ENCODE measurements around the gene TOR2A. TPM values are rescaled to one million over a fixed set of nuclear protein-coding genes. Genes with fewer than 3 reads are reported as not detected.
A peak's percentile ranks its signal among the peaks of the same experiment; 100 is the strongest.

The TOR2A gene
- total and polyA plus RNA-seq, 2 of the 8 experiments (the other 6 are each of a cell fraction or from before 2014, with no cell fraction given) = 18.7 to 24.9 TPM

- H3K9ac ChIP-seq (replicated peaks in 1 of 4; ENCODE audit: extremely low read depth in 1 of 4, low read depth in 3 of 4, low read length in 3 of 4) = peak overlapping the region in 2 of 4 experiments; percentile 13 to 31; a peak in 2 of 7 replicates
- no peaks in the 10 kb centered on the region for H4K20me1 ChIP-seq (replicated peaks in 1 of 2; ENCODE audit: control insufficient read depth in 1 of 2, insufficient read depth in 2 of 2, low read length in 2 of 2)
- no peak overlapping the region for H3K4me3 ChIP-seq (ENCODE audit: extremely low read depth in 1 of 4, insufficient read depth in 2 of 4, low read depth in 3 of 4, low read length in 4 of 4)
- H3K79me1 ChIP-seq (ENCODE audit: low read depth, low read length) = no peaks in the 10 kb centered on the region
- H2AFZ ChIP-seq (ENCODE audit: low read length) = no peak overlapping the region
- H2BK15ac ChIP-seq (ENCODE audit: low read length) = peak overlapping the region; percentile 92; the same call in 1 of the 2 replicates
- no peaks in the 10 kb centered on the region for H3K23me2 ChIP-seq (ENCODE audit: low read depth, low read length)
- no peaks in the 10 kb centered on the region for H3K36me3 ChIP-seq (ENCODE audit: control insufficient read depth in 2 of 4, insufficient read depth in 4 of 4, low read length in 3 of 4)
- H2BK5ac ChIP-seq (ENCODE audit: low read depth, low read length) = peak overlapping the region; percentile 68; the same call in 1 of the 2 replicates
- H3K9me3 ChIP-seq (ENCODE audit: insufficient read depth in 2 of 2, low read depth in 1 of 2, low read length in 1 of 2) = no peaks in the 10 kb centered on the region
- no peak overlapping the region for H3K23ac ChIP-seq (ENCODE audit: insufficient read length)
- peak overlapping the region; percentile 93; the same call in 1 of the 2 replicates for H2BK12ac ChIP-seq (ENCODE audit: low read depth, low read length)
- H4K91ac ChIP-seq (replicated peaks; ENCODE audit: insufficient read length, low read length) = peak overlapping the region; percentile 80
- 0 out of 2 replicates have a peak overlapping the region, but pooled peaks have one; percentile 61 for H2BK20ac ChIP-seq (ENCODE audit: low read length)
- no peak overlapping the region for H3K4ac ChIP-seq (replicated peaks; ENCODE audit: insufficient read length, low read depth, low read length)
- no peak overlapping the region for H3K4me2 ChIP-seq (ENCODE audit: insufficient read depth in 1 of 2, low read depth in 2 of 2, low read length in 2 of 2)
- H3K14ac ChIP-seq (ENCODE audit: insufficient read length) = no peak overlapping the region
- H3K18ac ChIP-seq (ENCODE audit: extremely low read depth, low read length) = peak overlapping the region; percentile 51; the same call in 1 of the 2 replicates
- no peaks in the 10 kb centered on the region for H3K27me3 ChIP-seq (replicated peaks in 1 of 4; ENCODE audit: control insufficient read depth in 3 of 4, extremely low read depth in 1 of 4, insufficient read depth in 3 of 4, low read length in 3 of 4)
- H3K56ac ChIP-seq (replicated peaks; ENCODE audit: insufficient read length, low read depth, low read length) = no peak overlapping the region
- no peak for DNase-seq (ENCODE audit: low read depth in 1 of 2, low spot score in 2 of 2)
- H2BK120ac ChIP-seq (replicated peaks; ENCODE audit: low read depth, low read length) = peak overlapping the region; percentile 84
- peak overlapping the region; percentile 47 for H4K5ac ChIP-seq (ENCODE audit: insufficient read length, low read depth, low read length)
- WGBS, 2 experiments (ENCODE audit: extremely low coverage in 1 of 2, insufficient coverage in 1 of 2, insufficient read length in 1 of 2, insufficient replicate concordance in 2 of 2, low coverage in 1 of 2, low lambda C conversion rate in 2 of 2, missing lambda C conversion rate in 1 of 2) = 86% methylated on average over 17 of the region's 17 CpGs; no CpG with 5 or more reads in 1 of the 2 experiments
- no peak for FAIRE-seq
- CTCF ChIA-PET (ENCODE audit: partially characterized antibody) = interaction anchor here (0.7 to 16.2 kb wide), 13 partner anchors 12 to 142 kb away, joined by 3 to 227 read pairs (median 4); partner anchors contain the start of genes CFAP157 and TOR2A
- peaks cover 0 to 20% (median 15%) of the 10 kb centered on the region in 4 experiments; a peak in 6 of 7 replicates for H3K4me1 ChIP-seq (replicated peaks in 1 of 4; ENCODE audit: control insufficient read depth in 3 of 4, insufficient read depth in 4 of 4, low read length in 3 of 4)
- H4K8ac ChIP-seq (ENCODE audit: extremely low read depth, insufficient read depth, low read length) = no peak overlapping the region; the same call in 1 of the 2 replicates
- peak overlapping the region; percentile 32; the same call in 1 of the 2 replicates for H2AK5ac ChIP-seq (ENCODE audit: low read depth, low read length)
- H3K79me2 ChIP-seq (ENCODE audit: control insufficient read depth in 1 of 2, insufficient read depth in 2 of 2, low read length in 2 of 2) = no peaks in the 10 kb centered on the region
- POLR2A ChIA-PET (ENCODE audit: partially characterized antibody) = interaction anchor here (0.7 to 1.7 kb wide), 5 partner anchors 13 to 101 kb away, joined by 3 to 6 read pairs (median 4); no protein-coding TSS in a partner anchor
- H3K27ac ChIP-seq (ENCODE audit: low read depth, low read length) = no peak overlapping the region; the same call in 1 of the 2 replicates
- TF ChIP-seq CBX8 (IDR thresholded peaks at IDR 0.05; ENCODE audit: borderline replicate concordance, low read depth, low read length) = no peak
- TF ChIP-seq SIN3A (conservative IDR thresholded peaks at IDR 0.05 in 1 of 2, IDR thresholded peaks at IDR 0.05 in 1 of 2; ENCODE audit: low read depth in 1 of 2, low read length in 2 of 2) = no peak
- TF ChIP-seq RFX5 (IDR thresholded peaks at IDR 0.05; ENCODE audit: borderline replicate concordance, low read depth, low read length) = no peak
- TF ChIP-seq EGR1 (IDR thresholded peaks at IDR 0.05; ENCODE audit: borderline replicate concordance, low read depth, low read length) = no peak
- TF ChIP-seq TEAD4 (IDR thresholded peaks at IDR 0.05; ENCODE audit: low read depth, low read length) = no peak
- no peak for TF ChIP-seq GABPA (IDR thresholded peaks at IDR 0.05; ENCODE audit: borderline replicate concordance, insufficient read depth, low read length)
- TF ChIP-seq SP1 (IDR thresholded peaks at IDR 0.05; ENCODE audit: low read depth, low read length) = no peak
- no peak for TF ChIP-seq BCL11A (IDR thresholded peaks at IDR 0.05; ENCODE audit: low read depth in 2 of 2, low read length in 2 of 2)
- no peak for TF ChIP-seq CREB1 (IDR thresholded peaks at IDR 0.05)
Measured at GRCh38 chr9:127779136-127779981, 44.3 kb upstream of the TOR2A start.
